Measurements from ENCODE around the gene GPX3.

The GPX3 gene

GRCh38 chr5:151033217-151033934 lies 13.0 kb downstream of the GPX3 start:
- no peak overlapping the region for H3K4me3 ChIP-seq (ENCODE audit: low read length)
- no peak for DNase-seq (ENCODE audit: low read depth)
- TF ChIP-seq, protein P1, sequence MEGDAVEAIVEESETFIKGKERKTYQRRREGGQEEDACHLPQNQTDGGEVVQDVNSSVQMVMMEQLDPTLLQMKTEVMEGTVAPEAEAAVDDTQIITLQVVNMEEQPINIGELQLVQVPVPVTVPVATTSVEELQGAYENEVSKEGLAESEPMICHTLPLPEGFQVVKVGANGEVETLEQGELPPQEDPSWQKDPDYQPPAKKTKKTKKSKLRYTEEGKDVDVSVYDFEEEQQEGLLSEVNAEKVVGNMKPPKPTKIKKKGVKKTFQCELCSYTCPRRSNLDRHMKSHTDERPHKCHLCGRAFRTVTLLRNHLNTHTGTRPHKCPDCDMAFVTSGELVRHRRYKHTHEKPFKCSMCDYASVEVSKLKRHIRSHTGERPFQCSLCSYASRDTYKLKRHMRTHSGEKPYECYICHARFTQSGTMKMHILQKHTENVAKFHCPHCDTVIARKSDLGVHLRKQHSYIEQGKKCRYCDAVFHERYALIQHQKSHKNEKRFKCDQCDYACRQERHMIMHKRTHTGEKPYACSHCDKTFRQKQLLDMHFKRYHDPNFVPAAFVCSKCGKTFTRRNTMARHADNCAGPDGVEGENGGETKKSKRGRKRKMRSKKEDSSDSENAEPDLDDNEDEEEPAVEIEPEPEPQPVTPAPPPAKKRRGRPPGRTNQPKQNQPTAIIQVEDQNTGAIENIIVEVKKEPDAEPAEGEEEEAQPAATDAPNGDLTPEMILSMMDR (conservative IDR thresholded peaks at IDR 0.05; ENCODE audit: low read length) = no peak

DNA sequence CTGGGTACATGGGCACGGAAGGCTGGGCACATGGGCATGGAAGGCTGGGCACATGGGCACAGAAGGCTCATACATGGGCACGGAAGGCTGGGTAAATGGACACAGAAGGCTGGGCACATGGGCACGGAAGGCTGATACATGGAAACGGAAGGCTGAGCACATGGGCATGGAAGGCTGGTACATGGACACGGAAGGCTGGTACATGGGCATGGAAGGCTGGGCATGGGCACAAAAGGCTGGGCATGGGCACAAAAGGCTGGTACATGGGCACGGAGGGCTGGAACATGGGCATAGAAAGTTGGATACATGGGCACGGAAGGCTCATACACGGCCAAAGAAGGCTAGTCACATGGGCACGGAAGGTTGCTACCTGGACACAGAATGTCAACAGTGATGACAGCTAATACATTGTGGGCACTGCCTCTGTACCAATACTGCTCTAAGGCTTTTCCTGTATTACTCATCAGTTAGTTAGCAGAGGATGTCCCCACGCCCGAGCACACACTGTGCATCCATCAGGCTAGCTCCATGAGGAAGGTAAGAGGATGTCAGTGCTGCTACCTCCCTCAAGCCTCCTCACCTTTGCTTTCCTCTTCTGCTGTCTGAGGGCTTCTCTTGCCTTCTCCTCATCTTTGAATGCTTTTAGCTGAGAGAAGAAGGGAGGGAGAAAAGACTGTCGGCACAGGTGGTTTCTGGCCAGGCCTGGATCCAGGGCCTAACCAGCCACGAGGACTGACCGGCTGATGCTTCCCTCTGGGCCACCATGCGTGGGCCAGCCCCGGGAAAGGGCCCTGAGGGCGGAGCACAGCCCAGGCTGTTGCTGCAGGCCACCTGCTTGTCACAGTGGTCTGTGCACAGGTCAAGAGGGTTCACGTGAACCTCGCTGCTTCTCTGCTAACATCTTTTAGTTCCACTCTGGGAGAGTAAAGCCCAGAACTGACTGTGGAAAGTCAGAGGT lies 14.3 kb downstream of the GPX3 start:
- TF ChIP-seq, protein P1 (conservative IDR thresholded peaks at IDR 0.05; ENCODE audit: low read length) = no peak
- no peak for DNase-seq (ENCODE audit: low read depth)
- H3K4me3 ChIP-seq (ENCODE audit: low read length) = no peak overlapping the region

- no peak overlapping the region for H3K4me3 ChIP-seq (ENCODE audit: low read length)
- TF ChIP-seq, protein P1 (conservative IDR thresholded peaks at IDR 0.05; ENCODE audit: low read length) = no peak
- no peak for DNase-seq (ENCODE audit: low read depth)
These were observed 16.2 kb downstream of the GPX3 start for GRCh38 chr5:151036556-151036955.

DNA sequence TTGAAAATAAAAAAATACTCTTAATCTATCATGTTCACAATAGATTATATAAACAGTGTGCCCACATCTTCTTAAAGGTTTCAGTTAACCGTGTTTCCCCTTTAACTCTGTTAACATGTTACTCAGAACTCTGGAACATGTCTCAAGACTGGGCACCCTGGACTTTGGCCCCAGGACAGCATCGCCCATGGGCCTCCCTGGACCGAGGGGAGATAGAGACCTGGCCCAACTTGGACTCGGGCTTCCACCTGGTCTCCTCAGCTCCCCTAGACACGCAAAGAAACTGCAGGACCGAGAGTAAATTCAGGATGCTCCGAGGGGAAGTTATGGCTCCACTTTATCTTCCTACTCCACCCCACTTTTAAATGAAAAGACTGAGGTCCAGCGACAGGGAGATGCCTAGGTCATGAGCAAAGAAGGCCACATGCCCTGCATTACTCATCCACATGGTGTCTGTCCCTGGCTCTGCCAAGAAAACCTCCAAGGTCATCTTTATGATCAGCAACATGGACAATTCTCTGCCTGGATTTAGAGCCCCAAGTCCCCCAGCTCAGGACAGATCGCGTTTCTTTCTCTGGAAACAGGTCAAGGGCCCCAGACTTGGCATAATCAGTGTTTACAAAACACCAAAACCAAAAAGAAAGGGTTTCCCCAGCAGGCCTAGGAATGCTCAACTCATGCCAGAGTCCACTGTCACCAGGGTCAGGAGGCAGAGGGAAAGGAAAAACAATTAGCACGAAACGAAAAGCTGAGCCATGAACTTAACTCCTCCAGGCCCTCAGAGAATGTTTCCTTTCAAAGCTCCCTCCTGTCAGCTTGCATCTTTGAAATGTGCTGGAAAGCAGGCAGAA lies 17.4 kb downstream of the GPX3 start:
- TF ChIP-seq, protein P1 (conservative IDR thresholded peaks at IDR 0.05; ENCODE audit: low read length) = no peak
- peak; percentile 80 for DNase-seq (ENCODE audit: low read depth)
- H3K4me3 ChIP-seq (ENCODE audit: low read length) = no peak overlapping the region

GRCh38 chr5:151038412-151038745 lies 18.0 kb downstream of the GPX3 start:
- TF ChIP-seq, protein P1 (conservative IDR thresholded peaks at IDR 0.05; ENCODE audit: low read length) = no peak
- DNase-seq (ENCODE audit: low read depth) = no peak
- H3K4me3 ChIP-seq (ENCODE audit: low read length) = no peak overlapping the region

- H3K4me3 ChIP-seq (ENCODE audit: low read length) = no peak overlapping the region
- TF ChIP-seq, protein P1 (conservative IDR thresholded peaks at IDR 0.05; ENCODE audit: low read length) = no peak
- DNase-seq (ENCODE audit: low read depth) = no peak
These were observed 18.4 kb downstream of the GPX3 start for GRCh38 chr5:151038801-151039238.

Measured in AG10803 (cell line).